Ascending aorta (tissue), 2 donors: ENCODE data around the gene DNAI2. TPM values are rescaled to one million over a fixed set of nuclear protein-coding genes. Genes with fewer than 3 reads are reported as not detected.

ENCODE experiments used
- DNase-seq, 2 donors: peaks; one replicate each; pipeline ENCODE4 v3.0.0-alpha.2; 2019; ENCODE audit warnings: low spot score in 2 of 2
- H3K27ac ChIP-seq, 2 donors: fragments of 200-600 bp; sonication (generic); one replicate each; pipeline ENCODE4 v1.5.1; 2016 to 2017; ENCODE audit warnings: mild to moderate bottlenecking in 1 of 2
- H3K27me3 ChIP-seq: fragments of 200-600 bp; sonication (generic); one replicate; pipeline ENCODE4 v1.5.1; 2017
- H3K36me3 ChIP-seq, 2 donors: fragments of 200-600 bp; sonication (generic); one replicate each; pipeline ENCODE4 v1.5.1; 2016
- H3K4me1 ChIP-seq, 2 donors: fragments of 200-600 bp; sonication (generic); one replicate each; pipeline ENCODE4 v1.5.1; 2016 to 2017; ENCODE audit warnings: mild to moderate bottlenecking in 1 of 2
- H3K4me3 ChIP-seq, 2 donors: fragments of 200-600 bp; sonication (generic); one replicate each; pipeline ENCODE4 v1.5.1; 2016 to 2017; ENCODE audit warnings: mild to moderate bottlenecking in 1 of 2
- H3K9me3 ChIP-seq, 2 donors: fragments of 200-600 bp; sonication (generic); one replicate each; pipeline ENCODE4 v1.5.1; 2016
- CTCF ChIP-seq, 3 experiments: fragments of 200-600 bp in 2 of 3; fragments of 450-650 bp in 1 of 3; sonication (generic) in 2 of 3; IDR thresholded peaks; one replicate each; pipeline ENCODE4 v1.5.1; 2016 to 2019; ENCODE audit warnings: antibody characterized with exemption in 3 of 3, mild to moderate bottlenecking in 1 of 3, moderate library complexity in 1 of 3
- intact Hi-C: fragments of 100-400 bp; cut with DNase I; formaldehyde crosslinking; loops from one replicate; pipeline ENCODE4 v1.15.1; 2023
- total RNA-seq: library from RNA; depleted of rRNA; stranded (reverse); fragments of >200 nt; gene quantifications from one replicate; pipeline ENCODE4 v1.1.0, GENCODE V29; 2016

Gene DNAI2
- total RNA-seq, 1 donor from 2014 or later = not detected

DNA sequence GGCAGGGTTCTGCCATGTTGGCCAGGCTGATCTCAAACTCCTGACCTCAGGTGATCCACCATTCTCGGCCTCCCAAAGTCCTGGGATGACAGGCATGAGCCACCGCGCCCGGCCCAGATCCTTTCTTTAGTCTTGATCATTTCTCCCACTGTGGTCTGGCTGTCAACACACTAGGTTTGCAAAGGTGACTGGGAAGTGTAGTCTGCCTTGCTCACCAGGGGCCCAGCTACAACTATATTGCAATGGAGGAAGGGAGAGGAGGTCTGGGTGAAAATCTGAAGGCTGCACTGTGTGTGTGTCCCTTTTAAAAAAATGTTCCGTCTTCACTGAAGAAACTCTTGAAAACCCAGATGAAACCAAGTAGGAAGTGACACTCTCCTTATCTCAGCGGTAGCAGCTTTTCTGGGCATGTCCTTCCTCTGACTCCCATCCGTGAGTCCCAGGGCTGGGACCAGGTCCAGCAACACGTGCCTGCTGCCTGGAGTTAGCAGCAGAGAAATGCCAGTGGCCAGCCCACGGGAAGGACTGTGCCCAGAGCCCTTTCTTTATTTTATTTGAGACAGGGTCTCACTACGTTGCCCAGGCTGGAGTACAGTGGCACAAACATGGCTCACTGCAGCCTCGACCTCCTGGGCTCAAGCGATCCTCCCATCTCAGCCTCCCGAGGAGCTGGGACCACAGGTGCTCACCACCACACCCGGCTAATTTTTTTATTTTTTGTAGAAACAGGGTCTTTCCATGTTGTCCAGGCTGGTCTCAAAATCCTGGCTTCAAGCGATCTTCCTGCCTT is 34.1 kb downstream of the DNAI2 start:
- H3K9me3 ChIP-seq = no peaks in the 10 kb centered on the region
- no peak for TF ChIP-seq CTCF (IDR thresholded peaks at IDR 0.05)
- DNase-seq = no peak
- no peaks in the 10 kb centered on the region for H3K27me3 ChIP-seq
- no peaks in the 10 kb centered on the region for H3K36me3 ChIP-seq
- H3K4me1 ChIP-seq = no peaks in the 10 kb centered on the region
- intact Hi-C loops = no loop called here
- no peak overlapping the region for H3K27ac ChIP-seq
- H3K4me3 ChIP-seq = no peak overlapping the region

DNA sequence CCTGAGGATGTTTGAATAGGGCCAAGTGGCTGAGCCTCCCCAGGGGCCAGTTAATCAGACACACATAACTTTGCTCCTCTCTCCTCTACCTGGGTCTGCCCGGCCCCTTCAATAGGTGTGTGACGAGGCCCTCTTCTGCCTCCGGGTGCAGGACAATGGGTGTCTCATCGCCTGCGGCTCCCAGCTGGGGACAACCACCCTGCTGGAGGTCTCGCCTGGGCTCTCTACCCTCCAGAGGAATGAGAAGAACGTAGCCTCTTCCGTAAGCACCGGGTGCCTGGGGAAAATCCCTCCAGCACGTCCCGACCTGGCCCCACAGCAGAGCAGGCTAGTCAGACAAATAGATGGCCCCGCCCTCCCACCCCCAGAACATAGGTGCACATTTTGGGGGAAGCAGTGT is 35.9 kb downstream of the DNAI2 start:
- Histone ChIP-seq H3K9me3 (no peaks in the 10 kb centered on the region), H3K4me3 (no peak overlapping the region), H3K4me1 (no peaks in the 10 kb centered on the region), H3K36me3 (no peaks in the 10 kb centered on the region), H3K27me3 (no peaks in the 10 kb centered on the region), H3K27ac (no peak overlapping the region)
- intact Hi-C loops = no loop called here
- TF ChIP-seq CTCF (IDR thresholded peaks at IDR 0.05) = no peak
- DNase-seq = no peak

GRCh38 chr17:74314877-74315276 is 40.8 kb downstream of the DNAI2 start:
- intact Hi-C loops = no loop called here
- Histone ChIP-seq H3K4me1 (no peaks in the 10 kb centered on the region), H3K27me3 (no peaks in the 10 kb centered on the region), H3K27ac (no peak overlapping the region), H3K9me3 (no peaks in the 10 kb centered on the region), H3K4me3 (no peak overlapping the region), H3K36me3 (no peaks in the 10 kb centered on the region)
- no peak for DNase-seq
- TF ChIP-seq CTCF (IDR thresholded peaks at IDR 0.05) = no peak

- intact Hi-C loops = no loop called here
- no peak for TF ChIP-seq CTCF (IDR thresholded peaks at IDR 0.05)
- no peaks in the 10 kb centered on the region for H3K4me1 ChIP-seq
- DNase-seq = no peak
- H3K27me3 ChIP-seq = no peaks in the 10 kb centered on the region
- no peak overlapping the region for H3K4me3 ChIP-seq
- no peaks in the 10 kb centered on the region for H3K9me3 ChIP-seq
- H3K36me3 ChIP-seq = no peaks in the 10 kb centered on the region
- no peak overlapping the region for H3K27ac ChIP-seq
Observed at GRCh38 chr17:74316220-74316619, 42.2 kb downstream of the DNAI2 start.

DNA sequence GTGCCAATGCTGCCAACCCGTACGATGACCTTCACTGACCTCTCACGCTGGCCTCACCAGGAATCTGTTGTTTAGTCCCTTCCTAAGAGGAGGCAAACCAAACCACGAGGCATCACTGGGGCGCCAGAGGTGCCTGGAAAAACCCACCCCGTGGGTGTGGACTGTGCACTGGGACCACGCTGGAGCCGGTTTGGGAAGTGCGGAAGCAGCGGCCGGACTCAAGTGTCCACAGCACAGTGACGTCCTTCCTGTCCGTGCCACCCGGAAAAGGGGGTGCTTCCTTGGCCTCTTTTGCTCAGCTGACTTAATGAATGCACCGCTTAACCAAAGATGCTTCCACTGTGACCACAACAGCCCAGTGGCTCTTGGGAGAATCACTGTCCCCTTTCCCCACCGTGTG is 43.0 kb downstream of the DNAI2 start:
- Histone ChIP-seq H3K4me1 (no peaks in the 10 kb centered on the region), H3K27me3 (no peaks in the 10 kb centered on the region), H3K27ac (no peak overlapping the region), H3K9me3 (no peaks in the 10 kb centered on the region), H3K36me3 (no peaks in the 10 kb centered on the region), H3K4me3 (no peak overlapping the region)
- intact Hi-C loops = no loop called here
- DNase-seq = no peak
- TF ChIP-seq CTCF (IDR thresholded peaks at IDR 0.05) = no peak
